ENCODE measurements around the gene OR10H5.
"Not testable (repeated sequence)": the region's sequence is repeated elsewhere in the genome, so short reads cannot be mapped to it uniquely, and the experiment has no call there.

OR10H5 gene

DNA sequence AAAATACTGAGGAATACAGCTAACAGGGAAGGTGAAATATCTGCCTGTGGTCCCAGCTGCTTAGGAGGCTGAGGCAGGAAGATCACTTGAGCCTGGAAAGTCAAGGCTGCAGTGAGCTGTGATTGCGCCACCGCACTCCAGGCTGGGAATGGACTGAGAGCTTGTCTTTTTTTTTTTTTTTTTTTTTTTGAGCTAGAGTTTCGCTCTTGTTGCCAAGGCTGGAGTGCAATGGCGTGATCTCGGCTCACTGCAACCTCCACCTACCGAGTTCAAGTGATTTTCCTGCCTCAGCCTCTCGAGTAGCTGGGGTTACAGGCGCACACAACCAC is 56.4 kb downstream of the OR10H5 start:
- not testable (repeated sequence) for DNase-seq (ENCODE audit: low read depth in 2 of 2)

DNA sequence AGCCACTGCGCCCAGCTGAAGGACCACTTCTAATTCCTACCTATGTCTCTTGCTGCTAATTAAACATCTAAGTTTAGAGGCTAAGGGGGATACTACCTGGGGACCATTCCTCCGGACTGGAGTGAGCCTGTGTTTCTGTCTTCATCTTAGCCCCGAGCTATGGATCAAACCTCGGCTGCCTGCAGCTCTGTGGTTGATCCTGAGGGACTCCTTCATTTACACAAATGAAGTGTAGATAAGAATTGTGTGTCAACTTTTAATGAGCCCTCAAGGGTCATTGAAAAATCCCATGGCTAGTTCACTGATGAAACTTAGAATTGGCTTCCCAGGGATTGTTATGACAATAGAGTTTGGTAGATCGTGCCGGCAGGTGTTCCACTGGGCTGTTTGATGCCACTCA is 59.5 kb downstream of the OR10H5 start:
- no peak for DNase-seq (ENCODE audit: low read depth in 2 of 2)

GRCh38 chr19:15850385-15850784 is 62.9 kb downstream of the OR10H5 start:
- DNase-seq (ENCODE audit: low read depth in 2 of 2), result no peak

Measured in stimulated activated CD8-positive, alpha-beta memory T cell treated with anti-CD3 and anti-CD28 coated beads, Interleukin-7, amount 100 ng/mL, for 1 hour (primary cell).